ENCODE measurements around the gene CACNG3.

Gene CACNG3

DNA sequence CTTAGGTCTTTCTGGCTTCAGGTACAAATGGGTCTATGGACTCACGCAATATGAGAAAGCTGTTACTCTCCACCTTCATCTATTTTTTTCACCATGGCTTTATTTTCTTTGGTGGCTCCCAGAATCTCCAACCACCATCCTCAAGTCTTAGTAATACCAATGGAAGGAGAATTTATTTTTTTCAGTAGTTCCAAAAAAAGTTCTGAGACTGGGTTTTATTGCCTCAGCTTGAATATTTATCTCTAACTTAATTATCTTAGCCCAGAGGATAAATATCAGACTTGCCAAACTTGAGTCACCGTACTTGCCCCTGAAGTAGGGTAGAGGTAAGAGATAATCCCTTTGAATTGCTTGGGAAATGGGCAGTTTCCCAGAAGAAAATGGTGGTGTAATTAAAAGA, 23.2 kb upstream of the CACNG3 start:
- TF ChIP-seq FOXM1 (IDR thresholded peaks at IDR 0.05; ENCODE audit: borderline replicate concordance, low read depth), result no peak

DNA sequence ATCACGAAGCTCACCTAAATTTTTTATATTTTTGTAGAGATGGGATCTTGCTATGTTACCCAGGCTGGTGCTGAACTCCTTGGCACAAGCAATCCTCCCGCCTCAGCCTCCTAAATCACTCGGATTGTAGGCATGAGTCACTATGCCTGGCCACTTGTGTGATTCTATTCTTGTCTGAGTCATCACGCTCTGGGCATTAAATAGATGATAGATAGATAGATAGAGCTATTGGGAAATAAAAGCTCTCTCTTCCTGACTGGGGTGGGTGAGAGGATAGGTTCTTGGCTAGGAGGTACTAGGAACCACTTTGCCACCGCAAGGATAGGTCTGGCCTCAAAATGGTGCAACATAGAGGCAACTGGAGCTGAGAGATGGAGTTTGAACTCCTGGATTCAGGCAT, 21.4 kb upstream of the CACNG3 start:
- TF ChIP-seq, protein P1, sequence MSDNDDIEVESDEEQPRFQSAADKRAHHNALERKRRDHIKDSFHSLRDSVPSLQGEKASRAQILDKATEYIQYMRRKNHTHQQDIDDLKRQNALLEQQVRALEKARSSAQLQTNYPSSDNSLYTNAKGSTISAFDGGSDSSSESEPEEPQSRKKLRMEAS (IDR thresholded peaks at IDR 0.05), result no peak
- no peak for TF ChIP-seq TAF1 (IDR thresholded peaks at IDR 0.05; ENCODE audit: low read depth)
- TF ChIP-seq FOXM1 (IDR thresholded peaks at IDR 0.05; ENCODE audit: borderline replicate concordance, low read depth), result no peak

GRCh38 chr16:24235806-24236205, 20.3 kb upstream of the CACNG3 start:
- no peak for TF ChIP-seq EGR1 (IDR thresholded peaks at IDR 0.05)
- TF ChIP-seq FOXM1 (IDR thresholded peaks at IDR 0.05; ENCODE audit: borderline replicate concordance, low read depth), result no peak
- no peak for TF ChIP-seq CEBPB (IDR thresholded peaks at IDR 0.05)
- TF ChIP-seq, protein P2, sequence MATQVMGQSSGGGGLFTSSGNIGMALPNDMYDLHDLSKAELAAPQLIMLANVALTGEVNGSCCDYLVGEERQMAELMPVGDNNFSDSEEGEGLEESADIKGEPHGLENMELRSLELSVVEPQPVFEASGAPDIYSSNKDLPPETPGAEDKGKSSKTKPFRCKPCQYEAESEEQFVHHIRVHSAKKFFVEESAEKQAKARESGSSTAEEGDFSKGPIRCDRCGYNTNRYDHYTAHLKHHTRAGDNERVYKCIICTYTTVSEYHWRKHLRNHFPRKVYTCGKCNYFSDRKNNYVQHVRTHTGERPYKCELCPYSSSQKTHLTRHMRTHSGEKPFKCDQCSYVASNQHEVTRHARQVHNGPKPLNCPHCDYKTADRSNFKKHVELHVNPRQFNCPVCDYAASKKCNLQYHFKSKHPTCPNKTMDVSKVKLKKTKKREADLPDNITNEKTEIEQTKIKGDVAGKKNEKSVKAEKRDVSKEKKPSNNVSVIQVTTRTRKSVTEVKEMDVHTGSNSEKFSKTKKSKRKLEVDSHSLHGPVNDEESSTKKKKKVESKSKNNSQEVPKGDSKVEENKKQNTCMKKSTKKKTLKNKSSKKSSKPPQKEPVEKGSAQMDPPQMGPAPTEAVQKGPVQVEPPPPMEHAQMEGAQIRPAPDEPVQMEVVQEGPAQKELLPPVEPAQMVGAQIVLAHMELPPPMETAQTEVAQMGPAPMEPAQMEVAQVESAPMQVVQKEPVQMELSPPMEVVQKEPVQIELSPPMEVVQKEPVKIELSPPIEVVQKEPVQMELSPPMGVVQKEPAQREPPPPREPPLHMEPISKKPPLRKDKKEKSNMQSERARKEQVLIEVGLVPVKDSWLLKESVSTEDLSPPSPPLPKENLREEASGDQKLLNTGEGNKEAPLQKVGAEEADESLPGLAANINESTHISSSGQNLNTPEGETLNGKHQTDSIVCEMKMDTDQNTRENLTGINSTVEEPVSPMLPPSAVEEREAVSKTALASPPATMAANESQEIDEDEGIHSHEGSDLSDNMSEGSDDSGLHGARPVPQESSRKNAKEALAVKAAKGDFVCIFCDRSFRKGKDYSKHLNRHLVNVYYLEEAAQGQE (IDR thresholded peaks at IDR 0.05; ENCODE audit: low read depth), result no peak

- no peak for TF ChIP-seq TAF1 (IDR thresholded peaks at IDR 0.05; ENCODE audit: low read depth)
- TF ChIP-seq YY1 (IDR thresholded peaks at IDR 0.05; ENCODE audit: low read depth), result no peak
- no peak for TF ChIP-seq EGR1 (IDR thresholded peaks at IDR 0.05)
- TF ChIP-seq RAD21 (IDR thresholded peaks at IDR 0.05; ENCODE audit: low read depth), result no peak
Measured at GRCh38 chr16:24246911-24247607, 9.1 kb upstream of the CACNG3 start.

DNA sequence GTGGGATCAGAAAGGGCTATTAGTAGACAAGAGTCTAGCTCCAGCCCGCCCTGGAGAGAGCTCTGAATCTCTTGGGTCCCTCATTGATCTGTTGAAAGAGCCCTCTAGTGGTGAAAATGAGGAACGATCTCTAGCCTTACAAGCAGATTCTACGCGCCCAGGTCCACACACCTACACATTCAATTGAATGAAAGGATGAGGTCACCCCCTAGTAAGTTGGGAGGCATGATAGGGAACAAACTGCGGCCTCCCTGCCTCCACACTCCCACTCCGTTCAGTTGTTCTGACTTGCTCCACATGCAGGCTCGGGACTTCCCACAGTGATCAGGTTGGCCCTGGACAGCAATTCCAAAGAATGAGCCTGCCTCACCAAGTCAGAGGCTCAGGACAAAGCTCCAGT, 2.9 kb upstream of the CACNG3 start:
- no peak for TF ChIP-seq TAF1 (IDR thresholded peaks at IDR 0.05; ENCODE audit: low read depth)
- peak; percentile 34; the same call in 1 of the 2 replicates for TF ChIP-seq RAD21 (IDR thresholded peaks at IDR 0.05; ENCODE audit: low read depth)

DNA sequence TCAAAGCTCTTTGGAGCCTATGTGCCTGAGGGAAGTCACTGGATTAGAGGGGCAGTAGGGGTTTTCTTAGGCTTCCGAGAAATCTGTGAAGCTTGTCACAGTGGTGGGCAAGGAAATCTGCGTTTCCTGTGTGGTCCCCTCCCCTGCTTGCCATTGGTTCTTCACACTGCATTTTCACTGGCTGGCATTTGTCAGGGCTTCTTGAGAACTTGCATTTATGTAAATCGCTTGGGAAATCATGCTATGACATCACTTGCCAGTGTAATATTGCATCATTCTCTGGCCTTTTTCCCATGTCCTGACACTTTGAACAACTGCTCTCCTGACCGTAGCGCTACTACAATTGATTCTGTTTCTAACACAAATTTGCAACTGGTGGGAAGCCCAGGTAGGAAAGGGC, 1.8 kb downstream of the CACNG3 start:
- TF ChIP-seq EP300 (IDR thresholded peaks at IDR 0.05; ENCODE audit: borderline replicate concordance), result no peak
- TF ChIP-seq TEAD4 (IDR thresholded peaks at IDR 0.05), result no peak
- TF ChIP-seq NFIC (IDR thresholded peaks at IDR 0.05), result no peak
- TF ChIP-seq TAF1 (IDR thresholded peaks at IDR 0.05; ENCODE audit: low read depth), result no peak
- no peak for TF ChIP-seq USF1 (IDR thresholded peaks at IDR 0.05)
- no peak for TF ChIP-seq FOXM1 (IDR thresholded peaks at IDR 0.05; ENCODE audit: borderline replicate concordance, low read depth)
- TF ChIP-seq YY1 (IDR thresholded peaks at IDR 0.05; ENCODE audit: low read depth), result no peak
- TF ChIP-seq RAD21 (IDR thresholded peaks at IDR 0.05; ENCODE audit: low read depth), result no peak
- TF ChIP-seq, protein P1 (IDR thresholded peaks at IDR 0.05), result no peak
- no peak for TF ChIP-seq TCF12 (IDR thresholded peaks at IDR 0.05; ENCODE audit: low read depth)
- TF ChIP-seq, protein P2 (IDR thresholded peaks at IDR 0.05; ENCODE audit: low read depth), result no peak
- no peak for TF ChIP-seq CEBPB (IDR thresholded peaks at IDR 0.05)
- no peak for TF ChIP-seq EGR1 (IDR thresholded peaks at IDR 0.05)
- TF ChIP-seq ZBTB7A (IDR thresholded peaks at IDR 0.05; ENCODE audit: low read depth), result no peak
- TF ChIP-seq CREB1 (IDR thresholded peaks at IDR 0.05; ENCODE audit: low read depth), result no peak

DNA sequence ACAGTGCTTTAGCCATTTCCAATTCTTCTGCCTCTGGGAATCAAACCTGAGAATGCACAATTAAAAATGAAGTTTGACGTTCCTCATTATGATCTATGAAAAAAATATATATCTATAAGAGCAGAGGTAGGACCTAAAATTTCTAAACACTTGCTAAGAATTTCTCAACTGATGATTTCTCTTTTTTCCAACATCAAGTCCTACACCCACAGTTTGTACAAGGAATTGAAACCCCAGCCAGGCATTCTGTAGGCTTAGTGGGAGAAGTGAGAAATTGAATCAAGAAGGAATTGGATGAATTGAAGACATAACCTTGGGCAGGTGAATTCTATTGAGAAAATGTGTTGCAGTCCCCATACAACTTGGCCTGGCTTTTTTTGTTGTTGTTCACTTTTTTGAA, 2.7 kb downstream of the CACNG3 start:
- TF ChIP-seq TEAD4 (IDR thresholded peaks at IDR 0.05), result no peak
- TF ChIP-seq CREB1 (IDR thresholded peaks at IDR 0.05; ENCODE audit: low read depth), result no peak
- TF ChIP-seq RAD21 (IDR thresholded peaks at IDR 0.05; ENCODE audit: low read depth), result no peak
- no peak for TF ChIP-seq YY1 (IDR thresholded peaks at IDR 0.05; ENCODE audit: low read depth)
- no peak for TF ChIP-seq ZBTB7A (IDR thresholded peaks at IDR 0.05; ENCODE audit: low read depth)
- no peak for TF ChIP-seq TCF12 (IDR thresholded peaks at IDR 0.05; ENCODE audit: low read depth)

DNA sequence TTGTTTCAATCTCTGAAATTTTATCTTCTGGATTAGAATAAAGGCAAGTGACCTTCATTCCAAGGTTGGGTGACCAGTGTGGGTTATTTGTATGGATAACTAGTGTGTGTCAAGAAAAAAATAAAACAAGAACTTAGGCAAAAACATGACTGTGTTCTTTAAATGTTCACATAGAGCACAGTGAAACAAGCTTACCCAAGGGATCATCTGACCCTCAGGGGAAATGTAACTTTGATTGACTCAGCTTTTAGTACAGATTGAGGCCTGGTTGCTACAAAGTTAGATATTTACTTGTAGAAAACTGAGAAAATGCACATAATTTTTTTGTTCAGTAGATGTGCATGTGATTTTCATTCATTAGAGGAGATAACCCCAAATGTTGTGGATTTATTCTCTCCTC, 6.7 kb downstream of the CACNG3 start:
- no peak for TF ChIP-seq TEAD4 (IDR thresholded peaks at IDR 0.05)
- no peak for TF ChIP-seq USF1 (IDR thresholded peaks at IDR 0.05)
- no peak for TF ChIP-seq TCF12 (IDR thresholded peaks at IDR 0.05; ENCODE audit: low read depth)
- TF ChIP-seq YY1 (IDR thresholded peaks at IDR 0.05; ENCODE audit: low read depth), result no peak
- no peak for TF ChIP-seq ZBTB7A (IDR thresholded peaks at IDR 0.05; ENCODE audit: low read depth)
- no peak for TF ChIP-seq CEBPB (IDR thresholded peaks at IDR 0.05)
- TF ChIP-seq RAD21 (IDR thresholded peaks at IDR 0.05; ENCODE audit: low read depth), result no peak
- TF ChIP-seq, protein P1 (IDR thresholded peaks at IDR 0.05), result no peak
